GM12878 (cell line): ENCODE measurements around the gene ALDH1A2. TPM values are rescaled to one million over a fixed set of nuclear protein-coding genes. Genes with fewer than 3 reads are reported as not detected.

Source experiments
- ATAC-seq: fragments of 200-7000 bp; cut with Tn5 transposase; 3 replicates; pipeline ENCODE4 v1.9.1; 2020; ENCODE audit warnings: mild to moderate bottlenecking, moderate library complexity
- BruUV-seq: library from RNA; stranded (reverse); fragments of 400-500 nt; replicated peaks from 2 replicates; lab custom pipeline; 2021; lab: Mats Ljungman, UMichigan
- CTCF ChIA-PET: fragments of 300-600 bp; sonication (Branson Sonifier 250); formaldehyde crosslinking; extraction: SDS; loops from one replicate; lab custom pipeline; 2021; ENCODE audit warnings: inconsistent platforms; lab: Yijun Ruan, JAX
- POLR2A ChIA-PET: fragments of 350-600 bp; formaldehyde crosslinking; extraction: SDS; loops from one replicate; lab custom pipeline; 2021; ENCODE audit warnings: inconsistent platforms; lab: Charles Lee
- RAD21 ChIA-PET: fragments of 300-600 bp; sonication (Branson Sonifier 250); formaldehyde crosslinking; loops from one replicate; lab custom pipeline; 2023; ENCODE audit warnings: antibody characterized with exemption; ENCODE audit not compliant: unreplicated experiment; lab: Charles Lee
- SMC1A ChIA-PET: fragments of 300-600 bp; sonication (Branson Sonifier 250); formaldehyde crosslinking; loops from one replicate; lab custom pipeline; 2023; ENCODE audit not compliant: unreplicated experiment, uncharacterized antibody; lab: Charles Lee
- DNase-seq: peaks from one replicate; pipeline ENCODE4 v3.0.0-alpha.2; 2011; ENCODE audit warnings: low read depth, low spot score
- FAIRE-seq: peaks from 3 replicates; lab custom pipeline; 2011; peaks lifted over from hg19 to GRCh38; lab: Jason Lieb, UNC
- H2AFZ ChIP-seq: 2 replicates; pipeline ENCODE4 v1.6.0; 2011; ENCODE audit warnings: low read depth, low read length, control low read depth; ENCODE audit not compliant: control insufficient read depth
- H3K27ac ChIP-seq: 2 replicates; pipeline ENCODE4 v1.5.1; 2011; ENCODE audit warnings: control low read depth; ENCODE audit not compliant: control insufficient read depth, insufficient read depth
- H3K27me3 ChIP-seq, 2 experiments: replicated peaks in 1 of 2; 2 replicates each; pipeline versions ENCODE4 v1.6.0 to v1.6.1; 2011; ENCODE audit warnings: low read length in 1 of 2; ENCODE audit not compliant: control insufficient read depth in 2 of 2, insufficient read depth in 2 of 2
- H3K36me3 ChIP-seq, 2 experiments: 2 replicates each; pipeline ENCODE4 v1.5.1; 2011; ENCODE audit warnings: low read length in 1 of 2; ENCODE audit not compliant: control insufficient read depth in 2 of 2, insufficient read depth in 2 of 2
- H3K4me1 ChIP-seq: 2 replicates; pipeline ENCODE4 v1.6.1; 2011; ENCODE audit warnings: mild to moderate bottlenecking, low read length, moderate library complexity, mixed read lengths; ENCODE audit not compliant: control insufficient read depth, insufficient read depth
- H3K4me2 ChIP-seq: 2 replicates; pipeline ENCODE4 v1.6.0; 2011; ENCODE audit warnings: control low read depth; ENCODE audit not compliant: control insufficient read depth, insufficient read depth
- H3K4me3 ChIP-seq: fragments of 200-600 bp; sonication (generic); 2 replicates; pipeline ENCODE4 v1.5.1; 2016
- H3K79me2 ChIP-seq: 2 replicates; pipeline ENCODE4 v1.6.0; 2011; ENCODE audit warnings: low read length; ENCODE audit not compliant: control insufficient read depth, insufficient read depth
- H3K9ac ChIP-seq: 2 replicates; pipeline ENCODE4 v1.8.0; 2011; ENCODE audit warnings: low read length, control low read depth, mixed read lengths; ENCODE audit not compliant: control insufficient read depth, insufficient read depth
- H3K9me3 ChIP-seq: replicated peaks from 3 replicates; pipeline ENCODE4 v1.5.1; 2011; ENCODE audit warnings: mild to moderate bottlenecking, low read length; ENCODE audit not compliant: control insufficient read depth, insufficient read depth
- H4K20me1 ChIP-seq: 2 replicates; pipeline ENCODE4 v1.6.0; 2011; ENCODE audit not compliant: control insufficient read depth, insufficient read depth
- CBX5 ChIP-seq: sonication (generic); IDR thresholded peaks from 2 replicates; pipeline ENCODE4 v1.6.1; 2016; ENCODE audit warnings: low read depth, moderate library complexity, mild to moderate bottlenecking, inconsistent platforms
- CEBPB ChIP-seq, 2 experiments: fragments of 150-350 bp in 1 of 2; IDR thresholded peaks; 2 replicates each; pipeline ENCODE4 v1.6.1; 2012 to 2014; ENCODE audit warnings: low read depth in 2 of 2, low read length in 2 of 2, borderline replicate concordance in 1 of 2, inconsistent platforms in 1 of 2
- CHD4 ChIP-seq: fragments of 200-600 bp; sonication (generic); IDR thresholded peaks from 2 replicates; pipeline ENCODE4 v1.6.1; 2016; ENCODE audit warnings: mild to moderate bottlenecking
- E2F4 ChIP-seq: IDR thresholded peaks from 2 replicates; pipeline ENCODE4 v1.6.1; 2012; ENCODE audit warnings: low read depth, low read length, improper control_type of control experiment
- FOXM1 ChIP-seq: IDR thresholded peaks from 2 replicates; pipeline ENCODE4 v1.6.1; 2012; ENCODE audit warnings: low read depth, mild to moderate bottlenecking, inconsistent platforms, low read length, moderate library complexity
- HDAC6 ChIP-seq: fragments of 200-600 bp; sonication (generic); IDR thresholded peaks from one replicate; pipeline ENCODE4 v1.8.0; 2017; ENCODE audit warnings: antibody characterized with exemption; ENCODE audit not compliant: unreplicated experiment
- KDM1A ChIP-seq: fragments of 200-600 bp; sonication (generic); IDR thresholded peaks from 2 replicates; pipeline ENCODE4 v1.6.1; 2016; ENCODE audit warnings: borderline replicate concordance
- MYC ChIP-seq: IDR thresholded peaks from 2 replicates; pipeline ENCODE4 v1.6.1; 2011; ENCODE audit warnings: mild to moderate bottlenecking, low read length, moderate library complexity, inconsistent platforms; ENCODE audit not compliant: insufficient read depth, insufficient replicate concordance, insufficient read length, severe bottlenecking
- RAD21 ChIP-seq: IDR thresholded peaks from 2 replicates; pipeline ENCODE4 v1.6.1; 2011; ENCODE audit warnings: mild to moderate bottlenecking, low read depth, low read length, moderate library complexity; ENCODE audit not compliant: insufficient read depth
- RBBP5 ChIP-seq: fragments of 200-600 bp; sonication (generic); conservative IDR thresholded peaks from 2 replicates; pipeline ENCODE4 v1.6.1; 2016
- RCOR1 ChIP-seq: conservative IDR thresholded peaks from 2 replicates; pipeline ENCODE4 v1.6.1; 2012; ENCODE audit warnings: low read depth, low read length, improper control_type of control experiment
- SMAD1 ChIP-seq: fragments of 450-650 bp; IDR thresholded peaks from 2 replicates; pipeline ENCODE4 v1.6.1; 2018; ENCODE audit warnings: mild to moderate bottlenecking, low read depth; ENCODE audit not compliant: partially characterized antibody
- SREBF1 ChIP-seq: IDR thresholded peaks from 2 replicates; pipeline ENCODE4 v1.6.1; 2012; ENCODE audit warnings: mild to moderate bottlenecking, low read length
- TCF3 ChIP-seq: IDR thresholded peaks from 2 replicates; pipeline ENCODE4 v1.6.1; 2012; ENCODE audit warnings: low read depth, mild to moderate bottlenecking, low read length, borderline replicate concordance; ENCODE audit not compliant: insufficient read depth
- TCF7 ChIP-seq: IDR thresholded peaks from 2 replicates; pipeline ENCODE4 v1.6.1; 2014; ENCODE audit warnings: antibody characterized with exemption, borderline replicate concordance
- WGBS: methylation state at CpG from one replicate; pipeline ENCODE4 v1.1.6; 2016; ENCODE audit warnings: low lambda C conversion rate; ENCODE audit not compliant: insufficient replicate concordance, insufficient coverage; ENCODE audit errors: missing lambda C conversion rate; 5-methylcytosine and 5-hydroxymethylcytosine counted together
- in situ Hi-C: fragments of 300-500 bp; cut with MboI; formaldehyde crosslinking; loops from 9 replicates; pipeline ENCODE4 v1.14.3; 2018; ENCODE audit warnings: mixed read lengths
- intact Hi-C: fragments of 100-400 bp; cut with micrococcal nuclease; formaldehyde crosslinking; loops from one replicate; pipeline ENCODE4 v1.14.2; 2022; ENCODE audit not compliant: unreplicated experiment
- polyA plus RNA-seq, 11 experiments: library from polyadenylated mRNA; depleted of rRNA in 4 of 11; unstranded in 6 of 11; stranded (reverse) in 5 of 11; fragments of >200 nt; fragmentation: Nextera tagmentation in 4 of 11; fragmentation: Illumina TruSeq in 1 of 11; extraction: Ambion mirVana in 4 of 11; extraction: Trizol in 1 of 11; gene quantifications; 1 replicate in 1 of 11; 2 replicates in 10 of 11; pipeline versions ENCODE4 v1.2.1 to v1.2.3, GENCODE V29; 2011 to 2016; ENCODE audit warnings: inconsistent platforms in 2 of 11, missing spikeins in 2 of 11, low read depth in 1 of 11
- total RNA-seq, 4 experiments: library from RNA; depleted of rRNA in 3 of 4; stranded (reverse); fragments of >200 nt in 3 of 4; fragmentation: Illumina TruSeq in 1 of 4; extraction: Trizol in 1 of 4; gene quantifications; 2 replicates each; pipeline versions ENCODE4 v1.2.1 to v1.2.3, GENCODE V29; 2013 to 2021
- TF ChIP-seq, protein P1 (sequence below): IDR thresholded peaks from 2 replicates; pipeline ENCODE4 v1.6.1; 2011; ENCODE audit warnings: mild to moderate bottlenecking, low read depth, low read length, moderate library complexity; ENCODE audit not compliant: insufficient replicate concordance
- TF ChIP-seq, protein P2 (sequence below): IDR thresholded peaks from 2 replicates; pipeline ENCODE4 v1.6.1; 2011; ENCODE audit warnings: borderline replicate concordance, low read depth, mild to moderate bottlenecking, moderate library complexity, mixed read lengths, low read length; ENCODE audit not compliant: insufficient read depth; ENCODE audit errors: extremely low read length

ALDH1A2 gene
- total and polyA plus RNA-seq, 10 of the 15 experiments (the other 5 are each of a cell fraction or from before 2014, with no cell fraction given): 0.06 to 0.92 (median 0.18) TPM; not detected in 5

DNA sequence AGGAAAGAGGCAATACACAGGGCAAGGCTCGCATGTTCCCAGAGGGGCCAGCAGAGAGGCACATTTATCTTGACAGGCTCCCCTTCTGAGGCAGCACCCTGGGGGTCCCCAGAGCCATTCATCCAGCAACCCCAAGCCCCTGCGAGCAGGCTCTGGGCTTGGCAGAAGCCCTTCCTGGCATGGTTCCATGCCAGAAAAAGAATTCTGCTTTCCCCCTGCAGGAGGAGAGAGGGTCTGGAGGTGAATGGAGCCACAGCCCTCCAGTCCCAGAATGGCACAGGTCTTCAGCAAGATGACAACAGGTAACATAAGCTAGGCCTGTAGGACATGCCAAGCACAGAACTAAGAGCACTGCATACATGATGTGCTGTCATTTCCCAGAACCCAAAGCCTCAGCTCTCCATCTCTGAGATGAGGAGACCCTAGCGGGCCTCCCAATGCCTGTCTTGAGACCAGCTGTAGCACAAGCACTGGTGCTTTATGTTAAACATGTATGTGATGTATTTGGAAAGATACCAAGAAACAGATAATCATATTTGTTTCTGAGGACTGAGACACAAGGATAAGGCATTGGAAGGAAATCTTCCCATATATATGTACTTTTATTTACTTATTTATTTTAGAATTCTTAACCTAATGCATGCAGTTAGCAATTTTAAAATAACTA, 121.6 kb downstream of the ALDH1A2 start (continued):
- TF ChIP-seq CHD4 (no peak), RCOR1 (no peak), TCF3 (no peak), CEBPB (IDR thresholded peaks at IDR 0.05; ENCODE audit: borderline replicate concordance in 1 of 2, low read depth in 2 of 2, low read length in 2 of 2) (no peak), FOXM1 (no peak), MYC (no peak)
- TF ChIP-seq, protein P1, sequence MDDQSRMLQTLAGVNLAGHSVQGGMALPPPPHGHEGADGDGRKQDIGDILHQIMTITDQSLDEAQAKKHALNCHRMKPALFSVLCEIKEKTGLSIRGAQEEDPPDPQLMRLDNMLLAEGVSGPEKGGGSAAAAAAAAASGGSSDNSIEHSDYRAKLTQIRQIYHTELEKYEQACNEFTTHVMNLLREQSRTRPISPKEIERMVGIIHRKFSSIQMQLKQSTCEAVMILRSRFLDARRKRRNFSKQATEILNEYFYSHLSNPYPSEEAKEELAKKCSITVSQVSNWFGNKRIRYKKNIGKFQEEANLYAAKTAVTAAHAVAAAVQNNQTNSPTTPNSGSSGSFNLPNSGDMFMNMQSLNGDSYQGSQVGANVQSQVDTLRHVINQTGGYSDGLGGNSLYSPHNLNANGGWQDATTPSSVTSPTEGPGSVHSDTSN: no peak
- TF ChIP-seq, all 136 proteins: peak for 0

DNA sequence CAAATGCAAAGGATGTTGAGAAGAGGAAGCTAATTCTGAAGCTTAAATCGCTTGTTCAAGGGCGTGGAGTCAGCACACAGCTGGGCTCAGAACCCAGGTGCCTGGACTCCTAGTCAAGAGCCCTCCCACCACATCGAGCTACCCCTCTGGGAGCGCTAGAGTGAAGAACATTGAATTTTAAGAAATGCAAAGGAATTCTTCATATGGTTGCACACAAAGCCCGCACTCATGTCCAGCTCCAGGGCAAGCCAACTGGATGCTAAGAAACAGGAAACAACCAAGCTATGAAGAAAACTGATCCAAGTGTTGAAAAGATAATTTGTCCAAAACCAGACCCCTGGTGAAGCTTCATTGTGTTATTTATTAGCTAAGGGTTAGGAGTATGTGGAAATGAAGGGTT, 122.3 kb downstream of the ALDH1A2 start:
- Histone ChIP-seq H3K9me3 (no peaks in the 10 kb centered on the region), H3K27me3 (peaks cover 0 to 4% of the 10 kb centered on the region in 2 experiments; a peak in 1 of 4 replicates), H3K4me3 (no peak overlapping the region), H3K9ac (no peak overlapping the region), H3K4me1 (no peaks in the 10 kb centered on the region), H3K27ac (no peak overlapping the region), H2AFZ (no peak overlapping the region), H3K4me2 (no peak overlapping the region), H3K79me2 (no peaks in the 10 kb centered on the region), H4K20me1 (no peaks in the 10 kb centered on the region), H3K36me3 (no peaks in the 10 kb centered on the region)
- POLR2A ChIA-PET: no interaction called here
- intact Hi-C loops (no loop called here), in situ Hi-C loops (no loop called here)
- WGBS: 10% methylated on average over 5 of the region's 5 CpGs
- no peak for DNase-seq
- RAD21 ChIA-PET: no interaction called here
- no peak for FAIRE-seq
- no peak for ATAC-seq
- SMC1A ChIA-PET: no interaction called here
- BruUV-seq: no TSS peak
- CTCF ChIA-PET: interaction anchor here (0.5 to 1.5 kb wide), 2 partner anchors 14 to 72 kb away, joined by 3 read pairs; no protein-coding TSS in a partner anchor
- TF ChIP-seq RBBP5 (no peak), SREBF1 (no peak), CBX5 (no peak), RAD21 (no peak), E2F4 (no peak), HDAC6 (no peak), SMAD1 (no peak), KDM1A (no peak), TCF7 (no peak)
- TF ChIP-seq, protein P2, sequence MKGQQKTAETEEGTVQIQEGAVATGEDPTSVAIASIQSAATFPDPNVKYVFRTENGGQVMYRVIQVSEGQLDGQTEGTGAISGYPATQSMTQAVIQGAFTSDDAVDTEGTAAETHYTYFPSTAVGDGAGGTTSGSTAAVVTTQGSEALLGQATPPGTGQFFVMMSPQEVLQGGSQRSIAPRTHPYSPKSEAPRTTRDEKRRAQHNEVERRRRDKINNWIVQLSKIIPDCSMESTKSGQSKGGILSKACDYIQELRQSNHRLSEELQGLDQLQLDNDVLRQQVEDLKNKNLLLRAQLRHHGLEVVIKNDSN: no peak
